Common myeloid progenitor, CD34-positive (primary cell): Measurements from ENCODE around the gene CDKL1.
"Not testable (repeated sequence)": the region's sequence is repeated elsewhere in the genome, so short reads cannot be mapped to it uniquely, and the experiment has no call there.

Experiments used
- CTCF ChIA-PET: fragments of 350-600 bp; sonication (Branson Sonifier 250); formaldehyde crosslinking; loops from one replicate; lab custom pipeline; 2021; ENCODE audit warnings: antibody characterized with exemption; lab: Charles Lee
- POLR2A ChIA-PET: fragments of 350-600 bp; sonication (Branson Sonifier 250); formaldehyde crosslinking; loops from one replicate; lab custom pipeline; 2021; ENCODE audit warnings: antibody characterized with exemption; lab: Charles Lee
- DNase-seq, 3 donors: peaks; one replicate each; pipeline versions ENCODE4 v3.0.0 to v3.0.0-alpha.2; 2013
- H3K27ac ChIP-seq, 2 experiments: 1 replicate in 1 of 2; 2 replicates in 1 of 2; pipeline ENCODE4 v1.7.0; 2013; ENCODE audit warnings: inconsistent platforms in 2 of 2, low read length in 2 of 2, mild to moderate bottlenecking in 2 of 2, low read depth in 1 of 2, moderate library complexity in 1 of 2; ENCODE audit not compliant: severe bottlenecking in 2 of 2, insufficient read depth in 1 of 2, poor library complexity in 1 of 2
- H3K27me3 ChIP-seq, 5 experiments: replicated peaks in 2 of 5; 1 replicate in 3 of 5; 2 replicates in 2 of 5; pipeline versions ENCODE4 v1.6.1 to v1.7.0; 2013; ENCODE audit warnings: low read length in 4 of 5, mild to moderate bottlenecking in 2 of 5, moderate library complexity in 2 of 5, inconsistent platforms in 1 of 5; ENCODE audit not compliant: insufficient read depth in 5 of 5, control insufficient read depth in 4 of 5
- H3K36me3 ChIP-seq, 4 experiments: 1 replicate in 2 of 4; 2 replicates in 2 of 4; pipeline versions ENCODE4 v1.6.1 to v1.7.0; 2013; ENCODE audit warnings: low read length in 3 of 4, control low read depth in 1 of 4, mild to moderate bottlenecking in 1 of 4; ENCODE audit not compliant: control insufficient read depth in 4 of 4, insufficient read depth in 4 of 4
- H3K4me1 ChIP-seq, 4 experiments: 1 replicate in 3 of 4; 2 replicates in 1 of 4; pipeline versions ENCODE4 v1.6.1 to v1.7.1; 2013; ENCODE audit warnings: low read length in 3 of 4, mild to moderate bottlenecking in 3 of 4, control low read depth in 1 of 4, inconsistent platforms in 1 of 4, moderate library complexity in 1 of 4; ENCODE audit not compliant: control insufficient read depth in 4 of 4, insufficient read depth in 4 of 4; ENCODE audit errors: control extremely low read depth in 1 of 4
- H3K4me3 ChIP-seq, 7 experiments: 1 replicate in 4 of 7; 2 replicates in 3 of 7; pipeline versions ENCODE4 v1.5.1 to v1.7.0; 2013; ENCODE audit warnings: mild to moderate bottlenecking in 7 of 7, low read length in 6 of 7, moderate library complexity in 6 of 7, inconsistent platforms in 2 of 7, low read depth in 2 of 7, control low read depth in 1 of 7; ENCODE audit not compliant: insufficient read depth in 4 of 7, control insufficient read depth in 1 of 7; ENCODE audit errors: extremely low read depth in 1 of 7
- H3K9me3 ChIP-seq, 5 experiments: 1 replicate in 4 of 5; 2 replicates in 1 of 5; pipeline versions ENCODE4 v1.6.1 to v1.7.1; 2013; ENCODE audit warnings: low read length in 4 of 5, mild to moderate bottlenecking in 2 of 5, inconsistent platforms in 1 of 5, low read depth in 1 of 5, moderate library complexity in 1 of 5; ENCODE audit not compliant: control insufficient read depth in 4 of 5, insufficient read depth in 2 of 5; ENCODE audit errors: control extremely low read depth in 1 of 5
- WGBS: methylation state at CpG from one replicate; pipeline ENCODE4 v1.1.5; 2013; ENCODE audit not compliant: insufficient coverage; 5-methylcytosine and 5-hydroxymethylcytosine counted together

The CDKL1 gene

GRCh38 chr14:50364792-50365191, 31.9 kb downstream of the CDKL1 start:
- POLR2A ChIA-PET, result no interaction called here
- Histone ChIP-seq H3K9me3 (no peaks in the 10 kb centered on the region), H3K4me3 (no peak overlapping the region), H3K27ac (no peak overlapping the region), H3K27me3 (no peaks in the 10 kb centered on the region), H3K4me1 (peaks cover 7 to 43% (median 21%) of the 10 kb centered on the region in 4 experiments), H3K36me3 (peaks cover 0 to 3% (median 0%) of the 10 kb centered on the region in 4 experiments)
- 100% methylated on average over 1 of the region's 1 CpG for WGBS
- DNase-seq, result no peak
- CTCF ChIA-PET, result interaction anchor here (0.9 to 2.2 kb wide), 5 partner anchors 17 to 350 kb away, joined by 4 to 6 read pairs (median 4); no protein-coding TSS in a partner anchor

GRCh38 chr14:50363714-50364111, 33.0 kb downstream of the CDKL1 start:
- CTCF ChIA-PET, result interaction anchor here (0.9 to 2.2 kb wide), 7 partner anchors 13 to 351 kb away, joined by 4 to 6 read pairs (median 6); no protein-coding TSS in a partner anchor
- H3K27ac ChIP-seq, result peak overlapping the region; percentile 33 to 83
- WGBS, result 4% methylated on average over 4 of the region's 4 CpGs
- H3K4me3 ChIP-seq, result peak overlapping the region in 6 of 7 experiments; percentile 39 to 81 (median 72)
- H3K27me3 ChIP-seq, result no peaks in the 10 kb centered on the region
- H3K4me1 ChIP-seq, result peaks cover 7 to 43% (median 21%) of the 10 kb centered on the region in 4 experiments
- peak; percentile 69 to 94 (median 90) for DNase-seq
- H3K9me3 ChIP-seq, result no peaks in the 10 kb centered on the region
- peaks cover 0 to 7% (median 0%) of the 10 kb centered on the region in 4 experiments for H3K36me3 ChIP-seq
- POLR2A ChIA-PET, result no interaction called here

DNA sequence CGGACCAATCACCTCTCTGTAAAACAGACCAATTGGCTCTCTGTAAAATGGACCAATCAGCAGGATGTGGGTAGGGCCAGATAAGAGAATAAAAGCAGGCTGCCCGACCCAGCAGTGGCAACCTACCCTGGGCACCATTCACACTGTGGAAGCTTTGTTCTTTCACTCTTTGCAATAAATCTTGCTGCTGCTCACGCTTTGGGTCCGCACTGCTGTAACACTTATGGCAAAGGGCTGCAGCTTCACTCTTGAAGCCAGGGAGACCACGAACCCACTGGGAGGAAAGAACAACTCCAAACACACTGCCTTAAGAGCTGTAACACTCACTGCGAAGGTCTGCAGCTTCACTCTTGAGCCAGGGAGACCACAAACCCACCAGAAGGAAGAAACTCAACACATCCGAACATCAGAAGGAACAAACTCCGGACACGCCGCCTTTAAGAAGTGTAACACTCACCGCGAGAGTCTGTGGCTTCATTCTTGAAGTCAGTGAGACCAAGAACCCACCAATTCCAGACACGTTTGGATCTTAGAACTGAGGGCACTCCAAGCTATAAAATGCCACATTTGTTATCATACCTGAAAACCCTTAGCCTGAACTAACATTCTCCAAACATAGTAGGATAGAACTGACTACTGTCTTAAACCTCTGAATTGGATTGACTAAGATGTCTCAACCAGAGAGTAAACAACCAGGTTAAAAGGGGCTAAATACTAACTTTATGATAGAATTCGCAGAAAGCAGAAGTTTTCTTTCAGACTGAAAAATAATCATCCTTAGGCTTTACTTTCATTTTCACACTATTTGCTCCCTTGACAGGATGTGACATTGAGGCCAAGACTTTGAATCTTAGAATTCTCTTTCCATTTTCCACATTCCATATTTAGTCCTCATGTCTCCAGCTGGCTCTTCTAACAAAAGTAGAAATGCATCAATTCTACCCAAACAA, 33.6 kb downstream of the CDKL1 start:
- DNase-seq, result peak; percentile 26 to 81 (median 68)
- Histone ChIP-seq H3K9me3 (no peaks in the 10 kb centered on the region), H3K36me3 (peaks cover 0 to 10% (median 0%) of the 10 kb centered on the region in 4 experiments), H3K27me3 (no peaks in the 10 kb centered on the region), H3K4me1 (peaks cover 7 to 43% (median 21%) of the 10 kb centered on the region in 4 experiments), H3K27ac (peak overlapping the region; percentile 33 to 83), H3K4me3 (peak overlapping the region in 6 of 7 experiments; percentile 39 to 81 (median 72))
- POLR2A ChIA-PET, result no interaction called here
- CTCF ChIA-PET, result interaction anchor here (1.2 to 2.2 kb wide), 6 partner anchors 11 to 42 kb away, joined by 3 to 6 read pairs (median 6); no protein-coding TSS in a partner anchor
- 0% methylated on average over 10 of the region's 14 CpGs for WGBS

DNA sequence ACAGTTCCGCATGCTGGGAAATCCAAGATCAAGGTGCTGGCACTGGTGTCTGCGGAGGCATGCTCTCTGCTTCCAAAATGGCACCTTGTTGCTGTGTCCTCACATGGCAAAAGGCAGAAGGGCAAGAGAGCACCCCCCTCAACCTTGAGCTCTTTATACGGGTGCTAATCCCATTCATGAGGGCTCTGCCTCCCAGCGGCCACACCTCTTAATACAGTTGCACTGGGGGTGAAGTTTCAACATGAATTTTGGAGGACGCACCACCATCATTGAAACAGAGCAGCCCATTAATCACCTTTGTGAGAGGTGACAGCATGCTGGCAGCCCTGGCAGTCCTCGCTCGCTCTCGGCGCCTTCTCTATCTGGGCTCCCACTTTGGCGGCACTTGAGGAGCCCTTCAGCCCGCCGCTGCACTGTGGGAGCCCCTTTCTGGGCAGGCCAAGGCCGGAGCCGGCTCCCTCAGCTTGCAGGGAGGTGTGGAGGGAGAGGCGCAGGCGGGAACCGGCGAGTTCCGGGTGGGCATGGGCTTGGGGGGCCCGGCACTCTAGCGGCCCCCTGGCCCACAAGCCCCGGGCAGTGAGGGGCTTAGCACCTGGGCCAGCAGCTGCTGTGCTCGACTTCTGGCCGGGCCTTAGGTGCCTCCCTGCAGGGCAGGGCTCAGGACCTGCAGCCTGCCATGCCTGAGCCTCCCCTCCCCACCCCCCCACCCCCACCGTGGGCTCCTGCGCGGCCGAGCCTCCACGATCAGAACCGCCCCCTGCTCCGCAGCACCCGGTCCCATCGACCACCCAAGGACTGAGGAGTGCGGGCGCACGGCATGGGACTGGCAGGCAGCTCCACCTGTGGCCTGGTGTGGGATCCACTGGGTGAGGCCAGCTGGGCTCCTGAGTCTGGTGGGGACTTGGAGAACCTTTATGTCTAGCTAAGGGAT, 34.9 kb downstream of the CDKL1 start:
- H3K27ac ChIP-seq, H3K27me3 ChIP-seq, H3K9me3 ChIP-seq, DNase-seq, POLR2A ChIA-PET, H3K4me3 ChIP-seq: not testable (repeated sequence)
- CTCF ChIA-PET, result interaction anchor here (1.2 to 1.8 kb wide), 4 partner anchors 11 to 17 kb away, joined by 3 to 6 read pairs (median 4); no protein-coding TSS in a partner anchor
- Histone ChIP-seq H3K4me1 (peaks cover 7 to 37% (median 20%) of the 10 kb centered on the region in 4 experiments), H3K36me3 (peaks cover 0 to 15% (median 2%) of the 10 kb centered on the region in 4 experiments)
- WGBS, result 98% methylated on average over 29 of the region's 36 CpGs

- H3K4me3 ChIP-seq, result no peak overlapping the region
- no peak for DNase-seq
- CTCF ChIA-PET, result interaction anchor here (1.6 kb wide), 1 partner anchor 18 kb away, joined by 3 read pairs; no protein-coding TSS in a partner anchor
- POLR2A ChIA-PET, result no interaction called here
- no peaks in the 10 kb centered on the region for H3K9me3 ChIP-seq
- WGBS, result no CpG with 5 or more reads among the region's 2 CpGs
- H3K27ac ChIP-seq, result no peak overlapping the region
- H3K27me3 ChIP-seq, result no peaks in the 10 kb centered on the region
- H3K36me3 ChIP-seq, result peaks cover 0 to 15% (median 2%) of the 10 kb centered on the region in 4 experiments
- peaks cover 7 to 28% (median 20%) of the 10 kb centered on the region in 4 experiments for H3K4me1 ChIP-seq
These were observed 35.8 kb downstream of the CDKL1 start for GRCh38 chr14:50360851-50361250.

DNA sequence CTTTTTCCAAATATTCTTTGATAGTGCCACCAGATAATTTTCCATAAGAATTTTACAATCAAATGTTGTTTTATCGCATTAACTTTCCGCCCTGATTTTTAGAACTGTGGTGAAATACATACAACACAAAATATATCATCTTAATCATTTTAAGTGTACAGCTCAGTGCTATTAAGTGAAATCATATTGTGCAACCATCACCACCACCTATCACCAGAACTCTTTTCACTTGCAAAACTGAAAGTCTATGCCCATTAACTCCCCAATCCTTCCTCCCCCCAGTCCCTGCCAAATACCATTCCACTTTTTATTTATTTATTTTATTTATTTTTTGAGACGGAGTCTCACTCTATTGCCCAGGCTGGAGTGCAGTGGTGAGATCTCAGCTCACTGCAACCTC, 36.6 kb downstream of the CDKL1 start:
- H3K9me3 ChIP-seq, result no peaks in the 10 kb centered on the region
- no peak overlapping the region for H3K4me3 ChIP-seq
- H3K36me3 ChIP-seq, result peaks cover 0 to 15% (median 2%) of the 10 kb centered on the region in 4 experiments
- peaks cover 7 to 24% (median 20%) of the 10 kb centered on the region in 4 experiments for H3K4me1 ChIP-seq
- no peak overlapping the region for H3K27ac ChIP-seq
- no CpG with 5 or more reads among the region's 3 CpGs for WGBS
- no peak for DNase-seq
- no peaks in the 10 kb centered on the region for H3K27me3 ChIP-seq
- ChIA-PET CTCF (interaction anchor here (0.7 to 1.6 kb wide), 4 partner anchors 10 to 260 kb away, joined by 3 to 5 read pairs (median 3); no protein-coding TSS in a partner anchor), POLR2A (no interaction called here)
